HEK293 (cell line): ENCODE results near the gene DGKQ.

Experiments
- CTCF ChIA-PET: fragments of 350-600 bp; formaldehyde crosslinking; extraction: SDS; loops from one replicate; lab custom pipeline; 2021; ENCODE audit warnings: antibody characterized with exemption; lab: Yijun Ruan, JAX
- POLR2A ChIA-PET: fragments of 300-600 bp; formaldehyde crosslinking; extraction: SDS; loops from one replicate; lab custom pipeline; 2020; ENCODE audit warnings: antibody characterized with exemption, inconsistent platforms; lab: Yijun Ruan, JAX
- H3K27ac ChIP-seq: fragments of 200-500 bp; sonication (Bioruptor generic); 2 replicates; pipeline ENCODE4 v1.5.1; 2014; ENCODE audit warnings: low read depth, low read length, control low read depth, inconsistent platforms; ENCODE audit errors: extremely low read depth
- H3K36me3 ChIP-seq, 2 experiments: fragments of 200-500 bp in 1 of 2; sonication (Bioruptor generic) in 1 of 2; 1 replicate in 1 of 2; 2 replicates in 1 of 2; pipeline ENCODE4 v1.5.1; 2014 to 2017; ENCODE audit warnings: inconsistent platforms in 2 of 2, low read length in 2 of 2; ENCODE audit not compliant: control insufficient read depth in 2 of 2, insufficient read depth in 1 of 2
- H3K4me1 ChIP-seq: fragments of 200-500 bp; sonication (Bioruptor generic); 2 replicates; pipeline ENCODE4 v1.5.1; 2014; ENCODE audit warnings: mild to moderate bottlenecking, low read length, inconsistent platforms; ENCODE audit not compliant: control insufficient read depth, insufficient read depth
- H3K4me3 ChIP-seq: 2 replicates; pipeline ENCODE4 v1.5.1; 2011; ENCODE audit warnings: low read depth, mild to moderate bottlenecking, control low read depth, low read length, moderate library complexity
- H3K9me3 ChIP-seq: fragments of 200-500 bp; sonication (Bioruptor generic); 2 replicates; pipeline ENCODE4 v1.5.1; 2014; ENCODE audit warnings: low read depth, low read length, inconsistent platforms; ENCODE audit not compliant: control insufficient read depth, insufficient read depth
- GLIS1 ChIP-seq: fragments of 450-650 bp; formaldehyde crosslinking; IDR thresholded peaks from 2 replicates; pipeline ENCODE4 v1.5.1; 2016; ENCODE audit warnings: missing biosample characterization, missing genetic modification characterization
- KLF1 ChIP-seq: fragments of 450-650 bp; formaldehyde crosslinking; IDR thresholded peaks from 2 replicates; pipeline ENCODE4 v1.5.1; 2016; ENCODE audit warnings: missing biosample characterization, missing genetic modification characterization
- KLF10 ChIP-seq: fragments of 450-650 bp; IDR thresholded peaks from 2 replicates; pipeline ENCODE4 v1.5.1; 2018; ENCODE audit warnings: missing biosample characterization, mild to moderate bottlenecking, missing genetic modification characterization
- KLF16 ChIP-seq: fragments of 450-650 bp; formaldehyde crosslinking; IDR thresholded peaks from 2 replicates; pipeline ENCODE4 v1.5.1; 2017; ENCODE audit warnings: missing biosample characterization, missing genetic modification characterization
- KLF9 ChIP-seq: fragments of 450-650 bp; formaldehyde crosslinking; IDR thresholded peaks from 2 replicates; pipeline ENCODE4 v1.5.1; 2016; ENCODE audit warnings: missing biosample characterization, missing genetic modification characterization, low read depth
- MZF1 ChIP-seq: fragments of 450-650 bp; formaldehyde crosslinking; IDR thresholded peaks from 2 replicates; pipeline ENCODE4 v1.5.1; 2017; ENCODE audit warnings: missing biosample characterization, missing genetic modification characterization, borderline replicate concordance
- SALL2 ChIP-seq: fragments of 450-650 bp; formaldehyde crosslinking; IDR thresholded peaks from 2 replicates; pipeline ENCODE4 v1.5.0; 2017; ENCODE audit warnings: missing biosample characterization, mild to moderate bottlenecking, missing genetic modification characterization, borderline replicate concordance
- SCRT1 ChIP-seq: fragments of 450-650 bp; formaldehyde crosslinking; IDR thresholded peaks from 2 replicates; pipeline ENCODE4 v1.5.1; 2016; ENCODE audit warnings: missing biosample characterization, missing genetic modification characterization, borderline replicate concordance
- SETDB1 ChIP-seq: IDR thresholded peaks from one replicate; pipeline ENCODE4 v1.6.1; 2017; ENCODE audit warnings: mild to moderate bottlenecking, low read length, moderate library complexity, mixed read lengths; ENCODE audit not compliant: insufficient read length
- ZBTB20 ChIP-seq: fragments of 450-650 bp; formaldehyde crosslinking; IDR thresholded peaks from 2 replicates; pipeline ENCODE4 v1.5.1; 2016; ENCODE audit warnings: missing biosample characterization, missing genetic modification characterization
- ZFP69B ChIP-seq: fragments of 450-650 bp; formaldehyde crosslinking; IDR thresholded peaks from 2 replicates; pipeline ENCODE4 v1.5.1; 2016; ENCODE audit warnings: missing biosample characterization, missing genetic modification characterization
- ZNF140 ChIP-seq: fragments of 450-650 bp; formaldehyde crosslinking; IDR thresholded peaks from 2 replicates; pipeline ENCODE4 v1.5.1; 2016; ENCODE audit warnings: missing biosample characterization, missing genetic modification characterization
- ZNF302 ChIP-seq: fragments of 450-650 bp; formaldehyde crosslinking; IDR thresholded peaks from 2 replicates; pipeline ENCODE4 v1.5.1; 2016; ENCODE audit warnings: missing biosample characterization, missing genetic modification characterization, low read depth
- ZNF335 ChIP-seq: fragments of 450-650 bp; formaldehyde crosslinking; conservative IDR thresholded peaks from 2 replicates; pipeline ENCODE4 v1.5.1; 2016; ENCODE audit warnings: missing biosample characterization, missing genetic modification characterization
- ZNF416 ChIP-seq: fragments of 450-650 bp; formaldehyde crosslinking; IDR thresholded peaks from 2 replicates; pipeline ENCODE4 v1.5.1; 2016; ENCODE audit warnings: missing biosample characterization, missing genetic modification characterization
- ZNF561 ChIP-seq: fragments of 450-650 bp; IDR thresholded peaks from 2 replicates; pipeline ENCODE4 v1.5.1; 2018; ENCODE audit warnings: missing biosample characterization, missing genetic modification characterization, borderline replicate concordance
- ZNF777 ChIP-seq: fragments of 450-650 bp; formaldehyde crosslinking; IDR thresholded peaks from 2 replicates; pipeline ENCODE4 v1.5.1; 2017; ENCODE audit warnings: missing biosample characterization, missing genetic modification characterization, borderline replicate concordance
- TF ChIP-seq, protein P1 (sequence below): fragments of 450-650 bp; formaldehyde crosslinking; IDR thresholded peaks from 2 replicates; pipeline ENCODE4 v1.5.1; 2016; ENCODE audit warnings: missing biosample characterization, missing genetic modification characterization
- TF ChIP-seq, protein P2 (sequence below): fragments of 450-650 bp; formaldehyde crosslinking; IDR thresholded peaks from 2 replicates; pipeline ENCODE4 v1.5.1; 2016; ENCODE audit warnings: missing biosample characterization, missing genetic modification characterization
- TF ChIP-seq, protein P3 (sequence below): fragments of 450-650 bp; formaldehyde crosslinking; IDR thresholded peaks from 2 replicates; pipeline ENCODE4 v1.5.1; 2016; ENCODE audit warnings: missing biosample characterization, missing genetic modification characterization
- TF ChIP-seq, protein P4 (sequence below): fragments of 450-650 bp; formaldehyde crosslinking; IDR thresholded peaks from 2 replicates; pipeline ENCODE4 v1.5.1; 2016; ENCODE audit warnings: missing biosample characterization, missing genetic modification characterization
- TF ChIP-seq, protein P5 (sequence below): fragments of 450-650 bp; formaldehyde crosslinking; conservative IDR thresholded peaks from 2 replicates; pipeline ENCODE4 v1.5.1; 2016; ENCODE audit warnings: low read depth, missing biosample characterization, missing genetic modification characterization
- TF ChIP-seq, protein P6 (sequence below): fragments of 450-650 bp; formaldehyde crosslinking; IDR thresholded peaks from 2 replicates; pipeline ENCODE4 v1.5.1; 2016; ENCODE audit warnings: missing biosample characterization, missing genetic modification characterization

Gene DGKQ

DNA sequence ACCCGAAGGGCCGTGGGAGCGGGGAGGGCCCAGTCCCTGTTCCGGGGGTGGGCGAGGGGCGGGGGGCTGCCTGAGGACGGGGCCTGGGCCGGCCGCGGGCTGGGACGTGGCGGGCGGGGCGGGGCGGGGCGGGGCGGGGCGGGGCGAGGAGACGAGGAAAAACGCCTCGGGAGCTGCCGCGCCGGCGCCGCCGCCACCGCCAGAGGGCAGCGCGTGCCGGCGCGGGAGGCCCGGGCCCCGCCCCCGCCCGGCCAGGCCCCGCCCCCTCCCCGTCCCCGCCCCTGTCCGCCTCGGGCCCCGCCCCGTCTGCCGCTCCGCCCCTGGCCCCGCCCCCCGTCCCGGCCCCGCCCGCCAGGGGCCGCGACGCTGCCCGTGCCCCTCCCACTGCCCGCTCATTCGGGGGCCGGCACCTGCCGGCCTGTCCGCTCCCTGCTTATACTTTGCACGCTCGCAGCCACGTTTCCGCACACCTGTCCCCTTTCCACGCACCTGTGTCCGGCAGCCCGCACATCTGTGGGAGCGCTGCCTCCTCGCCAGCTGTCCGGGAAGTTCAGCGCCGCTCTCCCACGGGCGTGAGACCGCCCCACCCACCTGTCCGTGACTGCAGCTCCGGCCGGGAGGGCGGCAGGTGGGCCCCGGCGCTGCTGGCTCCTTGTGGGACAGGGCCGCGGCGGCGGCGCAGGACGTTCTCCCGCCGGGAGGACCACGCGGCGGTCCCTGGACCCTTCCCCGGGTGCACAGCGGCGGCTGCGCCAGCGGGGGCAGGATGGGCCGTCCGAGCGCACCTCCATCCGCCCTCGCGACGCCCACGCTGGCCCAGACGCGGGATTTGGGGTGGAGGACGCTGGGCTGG, 36.4 kb upstream of the DGKQ start:
- peaks cover 0 to 14% of the 10 kb centered on the region in 2 experiments; a peak in 1 of 3 replicates for H3K36me3 ChIP-seq
- CTCF ChIA-PET, result interaction anchor here (0.6 kb wide), 3 partner anchors 34 to 267 kb away, joined by 3 read pairs; no protein-coding TSS in a partner anchor
- POLR2A ChIA-PET, result no interaction called here
- no peak overlapping the region for H3K27ac ChIP-seq
- H3K4me1 ChIP-seq, result no peaks in the 10 kb centered on the region; the same call in 1 of the 2 replicates
- peak overlapping the region; percentile 41 for H3K4me3 ChIP-seq
- H3K9me3 ChIP-seq, result no peaks in the 10 kb centered on the region
- TF ChIP-seq MZF1 (tag by site-specific recombination), result no peak
- TF ChIP-seq, protein P1, sequence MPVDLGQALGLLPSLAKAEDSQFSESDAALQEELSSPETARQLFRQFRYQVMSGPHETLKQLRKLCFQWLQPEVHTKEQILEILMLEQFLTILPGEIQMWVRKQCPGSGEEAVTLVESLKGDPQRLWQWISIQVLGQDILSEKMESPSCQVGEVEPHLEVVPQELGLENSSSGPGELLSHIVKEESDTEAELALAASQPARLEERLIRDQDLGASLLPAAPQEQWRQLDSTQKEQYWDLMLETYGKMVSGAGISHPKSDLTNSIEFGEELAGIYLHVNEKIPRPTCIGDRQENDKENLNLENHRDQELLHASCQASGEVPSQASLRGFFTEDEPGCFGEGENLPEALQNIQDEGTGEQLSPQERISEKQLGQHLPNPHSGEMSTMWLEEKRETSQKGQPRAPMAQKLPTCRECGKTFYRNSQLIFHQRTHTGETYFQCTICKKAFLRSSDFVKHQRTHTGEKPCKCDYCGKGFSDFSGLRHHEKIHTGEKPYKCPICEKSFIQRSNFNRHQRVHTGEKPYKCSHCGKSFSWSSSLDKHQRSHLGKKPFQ (tag by site-specific recombination), result no peak
- TF ChIP-seq SETDB1, result no peak
- no peak for TF ChIP-seq ZNF140
- TF ChIP-seq ZFP69B, result peak; percentile 97
- no peak; the same call in 1 of the 2 replicates for TF ChIP-seq ZBTB20
- TF ChIP-seq SALL2, result no peak
- TF ChIP-seq, protein P2, sequence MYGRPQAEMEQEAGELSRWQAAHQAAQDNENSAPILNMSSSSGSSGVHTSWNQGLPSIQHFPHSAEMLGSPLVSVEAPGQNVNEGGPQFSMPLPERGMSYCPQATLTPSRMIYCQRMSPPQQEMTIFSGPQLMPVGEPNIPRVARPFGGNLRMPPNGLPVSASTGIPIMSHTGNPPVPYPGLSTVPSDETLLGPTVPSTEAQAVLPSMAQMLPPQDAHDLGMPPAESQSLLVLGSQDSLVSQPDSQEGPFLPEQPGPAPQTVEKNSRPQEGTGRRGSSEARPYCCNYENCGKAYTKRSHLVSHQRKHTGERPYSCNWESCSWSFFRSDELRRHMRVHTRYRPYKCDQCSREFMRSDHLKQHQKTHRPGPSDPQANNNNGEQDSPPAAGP (tag by site-specific recombination), result peak; percentile 37; the same call in 1 of the 2 replicates
- 0 out of 2 replicates have a peak, but pooled peaks have one; percentile 35 for TF ChIP-seq KLF10 (tag by site-specific recombination)
- peak; percentile 42; the same call in 1 of the 2 replicates for TF ChIP-seq SCRT1 (tag by site-specific recombination)
- TF ChIP-seq ZNF416, result no peak
- 0 out of 2 replicates have a peak, but pooled peaks have one; percentile 45 for TF ChIP-seq ZNF777 (tag by site-specific recombination)
- no peak for TF ChIP-seq ZNF561
- TF ChIP-seq GLIS1, result 0 out of 2 replicates have a peak, but pooled peaks have one; percentile 15
- TF ChIP-seq ZNF335 (tag by site-specific recombination), result peak; percentile 50; the same call in 1 of the 2 replicates
- TF ChIP-seq KLF16, result peak; percentile 75
- peak; percentile 76 for TF ChIP-seq KLF9
- peak; percentile 55 for TF ChIP-seq KLF1 (tag by site-specific recombination)
- TF ChIP-seq ZNF302 (tag by site-specific recombination), result no peak
- TF ChIP-seq, protein P3, sequence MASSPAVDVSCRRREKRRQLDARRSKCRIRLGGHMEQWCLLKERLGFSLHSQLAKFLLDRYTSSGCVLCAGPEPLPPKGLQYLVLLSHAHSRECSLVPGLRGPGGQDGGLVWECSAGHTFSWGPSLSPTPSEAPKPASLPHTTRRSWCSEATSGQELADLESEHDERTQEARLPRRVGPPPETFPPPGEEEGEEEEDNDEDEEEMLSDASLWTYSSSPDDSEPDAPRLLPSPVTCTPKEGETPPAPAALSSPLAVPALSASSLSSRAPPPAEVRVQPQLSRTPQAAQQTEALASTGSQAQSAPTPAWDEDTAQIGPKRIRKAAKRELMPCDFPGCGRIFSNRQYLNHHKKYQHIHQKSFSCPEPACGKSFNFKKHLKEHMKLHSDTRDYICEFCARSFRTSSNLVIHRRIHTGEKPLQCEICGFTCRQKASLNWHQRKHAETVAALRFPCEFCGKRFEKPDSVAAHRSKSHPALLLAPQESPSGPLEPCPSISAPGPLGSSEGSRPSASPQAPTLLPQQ (tag by site-specific recombination), result peak; percentile 97
- TF ChIP-seq, protein P4, sequence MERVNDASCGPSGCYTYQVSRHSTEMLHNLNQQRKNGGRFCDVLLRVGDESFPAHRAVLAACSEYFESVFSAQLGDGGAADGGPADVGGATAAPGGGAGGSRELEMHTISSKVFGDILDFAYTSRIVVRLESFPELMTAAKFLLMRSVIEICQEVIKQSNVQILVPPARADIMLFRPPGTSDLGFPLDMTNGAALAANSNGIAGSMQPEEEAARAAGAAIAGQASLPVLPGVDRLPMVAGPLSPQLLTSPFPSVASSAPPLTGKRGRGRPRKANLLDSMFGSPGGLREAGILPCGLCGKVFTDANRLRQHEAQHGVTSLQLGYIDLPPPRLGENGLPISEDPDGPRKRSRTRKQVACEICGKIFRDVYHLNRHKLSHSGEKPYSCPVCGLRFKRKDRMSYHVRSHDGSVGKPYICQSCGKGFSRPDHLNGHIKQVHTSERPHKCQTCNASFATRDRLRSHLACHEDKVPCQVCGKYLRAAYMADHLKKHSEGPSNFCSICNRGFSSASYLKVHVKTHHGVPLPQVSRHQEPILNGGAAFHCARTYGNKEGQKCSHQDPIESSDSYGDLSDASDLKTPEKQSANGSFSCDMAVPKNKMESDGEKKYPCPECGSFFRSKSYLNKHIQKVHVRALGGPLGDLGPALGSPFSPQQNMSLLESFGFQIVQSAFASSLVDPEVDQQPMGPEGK (tag by site-specific recombination), result peak; percentile 11
- TF ChIP-seq, protein P5, sequence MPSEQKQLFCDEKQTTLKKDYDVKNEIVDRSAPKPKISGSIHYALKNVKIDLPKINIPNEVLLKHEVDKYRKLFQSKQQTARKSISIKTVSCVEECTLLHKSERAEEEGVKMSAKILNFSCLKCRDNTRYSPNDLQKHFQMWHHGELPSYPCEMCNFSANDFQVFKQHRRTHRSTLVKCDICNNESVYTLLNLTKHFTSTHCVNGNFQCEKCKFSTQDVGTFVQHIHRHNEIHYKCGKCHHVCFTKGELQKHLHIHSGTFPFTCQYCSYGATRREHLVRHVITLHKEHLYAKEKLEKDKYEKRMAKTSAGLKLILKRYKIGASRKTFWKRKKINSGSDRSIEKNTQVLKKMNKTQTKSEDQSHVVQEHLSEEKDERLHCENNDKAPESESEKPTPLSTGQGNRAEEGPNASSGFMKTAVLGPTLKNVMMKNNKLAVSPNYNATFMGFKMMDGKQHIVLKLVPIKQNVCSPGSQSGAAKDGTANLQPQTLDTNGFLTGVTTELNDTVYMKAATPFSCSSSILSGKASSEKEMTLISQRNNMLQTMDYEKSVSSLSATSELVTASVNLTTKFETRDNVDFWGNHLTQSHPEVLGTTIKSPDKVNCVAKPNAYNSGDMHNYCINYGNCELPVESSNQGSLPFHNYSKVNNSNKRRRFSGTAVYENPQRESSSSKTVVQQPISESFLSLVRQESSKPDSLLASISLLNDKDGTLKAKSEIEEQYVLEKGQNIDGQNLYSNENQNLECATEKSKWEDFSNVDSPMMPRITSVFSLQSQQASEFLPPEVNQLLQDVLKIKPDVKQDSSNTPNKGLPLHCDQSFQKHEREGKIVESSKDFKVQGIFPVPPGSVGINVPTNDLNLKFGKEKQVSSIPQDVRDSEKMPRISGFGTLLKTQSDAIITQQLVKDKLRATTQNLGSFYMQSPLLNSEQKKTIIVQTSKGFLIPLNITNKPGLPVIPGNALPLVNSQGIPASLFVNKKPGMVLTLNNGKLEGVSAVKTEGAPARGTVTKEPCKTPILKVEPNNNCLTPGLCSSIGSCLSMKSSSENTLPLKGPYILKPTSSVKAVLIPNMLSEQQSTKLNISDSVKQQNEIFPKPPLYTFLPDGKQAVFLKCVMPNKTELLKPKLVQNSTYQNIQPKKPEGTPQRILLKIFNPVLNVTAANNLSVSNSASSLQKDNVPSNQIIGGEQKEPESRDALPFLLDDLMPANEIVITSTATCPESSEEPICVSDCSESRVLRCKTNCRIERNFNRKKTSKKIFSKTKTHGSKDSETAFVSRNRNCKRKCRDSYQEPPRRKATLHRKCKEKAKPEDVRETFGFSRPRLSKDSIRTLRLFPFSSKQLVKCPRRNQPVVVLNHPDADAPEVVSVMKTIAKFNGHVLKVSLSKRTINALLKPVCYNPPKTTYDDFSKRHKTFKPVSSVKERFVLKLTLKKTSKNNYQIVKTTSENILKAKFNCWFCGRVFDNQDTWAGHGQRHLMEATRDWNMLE, result no peak
- TF ChIP-seq, protein P6, sequence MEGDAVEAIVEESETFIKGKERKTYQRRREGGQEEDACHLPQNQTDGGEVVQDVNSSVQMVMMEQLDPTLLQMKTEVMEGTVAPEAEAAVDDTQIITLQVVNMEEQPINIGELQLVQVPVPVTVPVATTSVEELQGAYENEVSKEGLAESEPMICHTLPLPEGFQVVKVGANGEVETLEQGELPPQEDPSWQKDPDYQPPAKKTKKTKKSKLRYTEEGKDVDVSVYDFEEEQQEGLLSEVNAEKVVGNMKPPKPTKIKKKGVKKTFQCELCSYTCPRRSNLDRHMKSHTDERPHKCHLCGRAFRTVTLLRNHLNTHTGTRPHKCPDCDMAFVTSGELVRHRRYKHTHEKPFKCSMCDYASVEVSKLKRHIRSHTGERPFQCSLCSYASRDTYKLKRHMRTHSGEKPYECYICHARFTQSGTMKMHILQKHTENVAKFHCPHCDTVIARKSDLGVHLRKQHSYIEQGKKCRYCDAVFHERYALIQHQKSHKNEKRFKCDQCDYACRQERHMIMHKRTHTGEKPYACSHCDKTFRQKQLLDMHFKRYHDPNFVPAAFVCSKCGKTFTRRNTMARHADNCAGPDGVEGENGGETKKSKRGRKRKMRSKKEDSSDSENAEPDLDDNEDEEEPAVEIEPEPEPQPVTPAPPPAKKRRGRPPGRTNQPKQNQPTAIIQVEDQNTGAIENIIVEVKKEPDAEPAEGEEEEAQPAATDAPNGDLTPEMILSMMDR (tag by site-specific recombination), result peak; percentile 29; the same call in 1 of the 2 replicates
